GM19468 (cell line): ENCODE data around the gene MSRB3.

Source experiments
- ATAC-seq: cut with Tn5 transposase; IDR thresholded peaks from one replicate; pipeline ENCODE4 v1.9.1; 2021; ENCODE audit warnings: mild to moderate bottlenecking, moderate library complexity, moderate number of reproducible peaks; ENCODE audit not compliant: unreplicated experiment; ENCODE audit errors: extremely low read depth

The MSRB3 gene

GRCh38 chr12:65324056-65324455 is 45.6 kb downstream of the MSRB3 start:
- ATAC-seq = no peak

- no peak for ATAC-seq
Observed at GRCh38 chr12:65324551-65324950, 46.1 kb downstream of the MSRB3 start.

- ATAC-seq = no peak
Observed at GRCh38 chr12:65325183-65325582, 46.7 kb downstream of the MSRB3 start.

GRCh38 chr12:65326616-65327015 is 48.1 kb downstream of the MSRB3 start:
- no peak for ATAC-seq

- no peak for ATAC-seq
Observed at GRCh38 chr12:65327207-65328076, 49.0 kb downstream of the MSRB3 start.

- no peak for ATAC-seq
Observed at GRCh38 chr12:65329721-65330120, 51.2 kb downstream of the MSRB3 start.

- no peak for ATAC-seq
Observed at GRCh38 chr12:65330331-65330730, 51.8 kb downstream of the MSRB3 start.

GRCh38 chr12:65331456-65331855 is 53.0 kb downstream of the MSRB3 start:
- ATAC-seq = no peak

- no peak for ATAC-seq
Observed at GRCh38 chr12:65333649-65334048, 55.2 kb downstream of the MSRB3 start.

GRCh38 chr12:65334521-65334920 is 56.0 kb downstream of the MSRB3 start:
- ATAC-seq = no peak

GRCh38 chr12:65335021-65335714 is 56.7 kb downstream of the MSRB3 start:
- no peak for ATAC-seq

GRCh38 chr12:65335981-65336380 is 57.5 kb downstream of the MSRB3 start:
- no peak for ATAC-seq

GRCh38 chr12:65339161-65339560 is 60.7 kb downstream of the MSRB3 start:
- ATAC-seq = no peak

GRCh38 chr12:65343230-65343629 is 64.7 kb downstream of the MSRB3 start:
- no peak for ATAC-seq

GRCh38 chr12:65343801-65344200 is 65.3 kb downstream of the MSRB3 start:
- no peak for ATAC-seq

GRCh38 chr12:65355461-65355860 is 77.0 kb downstream of the MSRB3 start:
- ATAC-seq = no peak

- no peak for ATAC-seq
Observed at GRCh38 chr12:65362234-65363031, 84.0 kb downstream of the MSRB3 start.

- ATAC-seq = no peak
Observed at GRCh38 chr12:65364046-65364445, 85.6 kb downstream of the MSRB3 start.

GRCh38 chr12:65367396-65367795 is 88.9 kb downstream of the MSRB3 start:
- no peak for ATAC-seq

GRCh38 chr12:65368055-65368454 is 89.6 kb downstream of the MSRB3 start:
- ATAC-seq = no peak

- ATAC-seq = no peak
Observed at GRCh38 chr12:65372574-65372973, 94.1 kb downstream of the MSRB3 start.
